Tibial artery (tissue), 4 donors: ENCODE results near the gene BMP5.

Source experiments
- DNase-seq, 2 donors: peaks; one replicate each; pipeline ENCODE4 v3.0.0-alpha.2; 2019
- H3K27ac ChIP-seq, 2 donors: fragments of 200-600 bp; sonication (generic) in 1 of 2; 1 replicate in 1 of 2; 2 replicates in 1 of 2; pipeline ENCODE4 v1.5.1; 2018 to 2019; ENCODE audit warnings: mild to moderate bottlenecking in 1 of 2
- H3K27me3 ChIP-seq, 2 donors: fragments of 200-600 bp; sonication (generic) in 1 of 2; one replicate each; pipeline versions ENCODE4 v1.5.1 to v1.6.0; 2016 to 2019
- H3K36me3 ChIP-seq, 3 donors: fragments of 200-600 bp; sonication (generic) in 2 of 3; one replicate each; pipeline ENCODE4 v1.5.1; 2016 to 2019; ENCODE audit warnings: mild to moderate bottlenecking in 2 of 3
- H3K4me1 ChIP-seq, 4 donors: fragments of 200-600 bp; sonication (generic) in 2 of 4; 1 replicate in 3 of 4; 2 replicates in 1 of 4; pipeline ENCODE4 v1.5.1; 2016 to 2019
- H3K4me3 ChIP-seq, 2 donors: fragments of 200-600 bp; sonication (generic) in 1 of 2; 1 replicate in 1 of 2; 2 replicates in 1 of 2; pipeline ENCODE4 v1.5.1; 2018 to 2019; ENCODE audit warnings: mild to moderate bottlenecking in 2 of 2
- H3K9me3 ChIP-seq, 3 donors: fragments of 200-600 bp; sonication (generic) in 1 of 3; one replicate each; pipeline ENCODE4 v1.5.1; 2016 to 2019
- CTCF ChIP-seq, 2 experiments: fragments of 200-600 bp in 1 of 2; fragments of 450-650 bp in 1 of 2; IDR thresholded peaks; one replicate each; pipeline ENCODE4 v1.5.1; 2017 to 2019; ENCODE audit warnings: antibody characterized with exemption in 2 of 2, mild to moderate bottlenecking in 1 of 2, moderate library complexity in 1 of 2
- intact Hi-C: fragments of 100-400 bp; cut with DNase I; formaldehyde crosslinking; loops from one replicate; pipeline ENCODE4 v1.15.0; 2023; ENCODE audit warnings: low total_unique reads

BMP5 gene

GRCh38 chr6:55870181-55870813 lies 5.1 kb downstream of the BMP5 start:
- no peak for DNase-seq
- Histone ChIP-seq H3K27ac (no peak overlapping the region), H3K4me3 (no peak overlapping the region), H3K36me3 (no peaks in the 10 kb centered on the region), H3K27me3 (no peaks in the 10 kb centered on the region), H3K4me1 (no peaks in the 10 kb centered on the region), H3K9me3 (no peaks in the 10 kb centered on the region)
- intact Hi-C loops: no loop called here
- TF ChIP-seq CTCF (IDR thresholded peaks at IDR 0.05): no peak

GRCh38 chr6:55869674-55870073 lies 5.7 kb downstream of the BMP5 start:
- no peaks in the 10 kb centered on the region for H3K9me3 ChIP-seq
- H3K36me3 ChIP-seq: no peaks in the 10 kb centered on the region
- intact Hi-C loops: no loop called here
- no peak overlapping the region for H3K4me3 ChIP-seq
- H3K4me1 ChIP-seq: no peaks in the 10 kb centered on the region
- no peak for DNase-seq
- TF ChIP-seq CTCF (IDR thresholded peaks at IDR 0.05): no peak
- no peak overlapping the region for H3K27ac ChIP-seq
- H3K27me3 ChIP-seq: no peaks in the 10 kb centered on the region

- H3K9me3 ChIP-seq: no peaks in the 10 kb centered on the region
- intact Hi-C loops: no loop called here
- no peak for DNase-seq
- no peaks in the 10 kb centered on the region for H3K36me3 ChIP-seq
- H3K27me3 ChIP-seq: no peaks in the 10 kb centered on the region
- no peak for TF ChIP-seq CTCF (IDR thresholded peaks at IDR 0.05)
- H3K4me1 ChIP-seq: no peaks in the 10 kb centered on the region
- H3K27ac ChIP-seq: no peak overlapping the region
- H3K4me3 ChIP-seq: no peak overlapping the region
Measured at GRCh38 chr6:55868771-55869479, 6.5 kb downstream of the BMP5 start.

GRCh38 chr6:55868176-55868575 lies 7.2 kb downstream of the BMP5 start:
- H3K27ac ChIP-seq: no peak overlapping the region
- H3K27me3 ChIP-seq: no peaks in the 10 kb centered on the region
- DNase-seq: no peak
- H3K36me3 ChIP-seq: no peaks in the 10 kb centered on the region
- TF ChIP-seq CTCF (IDR thresholded peaks at IDR 0.05): no peak
- no peak overlapping the region for H3K4me3 ChIP-seq
- intact Hi-C loops: no loop called here
- H3K4me1 ChIP-seq: no peaks in the 10 kb centered on the region
- no peaks in the 10 kb centered on the region for H3K9me3 ChIP-seq

- H3K27ac ChIP-seq: no peak overlapping the region
- no peaks in the 10 kb centered on the region for H3K36me3 ChIP-seq
- intact Hi-C loops: no loop called here
- no peak for TF ChIP-seq CTCF (IDR thresholded peaks at IDR 0.05)
- DNase-seq: no peak
- no peaks in the 10 kb centered on the region for H3K4me1 ChIP-seq
- H3K27me3 ChIP-seq: no peaks in the 10 kb centered on the region
- H3K4me3 ChIP-seq: no peak overlapping the region
- no peaks in the 10 kb centered on the region for H3K9me3 ChIP-seq
Measured at GRCh38 chr6:55866128-55866527, 9.3 kb downstream of the BMP5 start.
